GM18498 (cell line): ENCODE measurements around the gene GIMAP1.
"Not testable (repeated sequence)": the region's sequence is repeated elsewhere in the genome, so short reads cannot be mapped to it uniquely, and the experiment has no call there.

Experiments used
- ATAC-seq: cut with Tn5 transposase; IDR thresholded peaks from one replicate; pipeline ENCODE4 v1.9.1; 2021; ENCODE audit warnings: mild to moderate bottlenecking, moderate library complexity; ENCODE audit not compliant: unreplicated experiment

The GIMAP1 gene

GRCh38 chr7:150716368-150716767 lies at the start of gene GIMAP1:
TSS of gene GIMAP1 (plus strand) at chr7:150716613. CDS start at chr7:150719048, 2,435 bp downstream.
- ATAC-seq = peak; percentile 79

- ATAC-seq = peak; percentile 85
These were observed 47.9 kb upstream of the GIMAP1 start for GRCh38 chr7:150668472-150668911.

DNA sequence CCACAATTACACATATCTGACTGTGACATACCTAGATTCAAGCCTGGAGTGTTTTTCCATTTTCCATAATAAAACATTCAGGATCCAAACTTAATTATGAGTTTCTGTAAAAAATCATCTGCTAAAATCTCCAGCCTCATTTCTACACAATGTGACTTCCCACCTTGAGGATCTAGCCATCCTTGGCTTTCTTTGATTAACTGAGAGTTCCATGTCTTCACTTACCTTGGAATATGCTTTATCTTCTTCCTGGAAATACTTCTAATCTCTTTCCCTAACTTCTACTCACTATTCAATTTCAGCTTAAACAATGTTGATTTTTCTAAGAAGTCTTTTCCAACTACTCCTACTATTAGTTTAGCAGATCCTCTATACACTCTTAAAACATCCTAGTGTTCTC lies 47.4 kb upstream of the GIMAP1 start:
- ATAC-seq = no peak

DNA sequence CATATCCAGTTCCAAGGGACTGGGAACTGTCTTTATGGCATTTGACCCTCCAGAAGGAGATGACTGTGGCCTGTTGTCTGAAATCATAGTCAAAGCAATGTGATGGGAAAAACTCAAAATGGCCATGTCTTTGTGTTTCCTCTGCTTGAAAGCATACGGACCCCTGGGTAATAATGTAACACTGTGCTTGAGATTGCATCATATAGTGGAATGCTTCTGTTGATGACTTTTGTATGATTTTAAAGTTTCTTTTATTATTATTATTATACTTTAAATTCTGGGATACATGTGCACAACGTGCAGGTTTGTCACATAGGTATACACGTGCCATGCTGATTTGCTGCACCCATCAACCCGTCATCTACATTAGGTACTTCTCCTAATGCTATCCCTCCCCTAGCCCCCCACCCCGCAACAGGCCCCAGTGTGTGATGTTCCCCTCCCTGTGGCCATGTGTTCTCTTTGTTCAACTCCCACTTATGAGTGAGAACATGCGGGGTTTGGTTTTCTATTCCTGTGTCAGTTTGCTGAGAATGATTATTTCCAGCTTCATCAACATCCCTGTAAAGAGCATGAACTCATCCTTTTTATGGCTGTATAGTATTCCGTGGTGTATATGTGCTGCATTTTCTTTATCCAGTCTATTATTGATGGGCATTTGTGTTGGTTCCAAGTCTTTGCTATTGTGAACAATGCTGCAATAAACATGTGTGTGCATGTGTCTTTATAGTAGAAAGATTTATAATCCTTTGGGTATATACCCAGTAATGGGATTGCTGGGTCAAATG lies 44.4 kb upstream of the GIMAP1 start:
- ATAC-seq = not testable (repeated sequence)

- no peak for ATAC-seq
These were observed 40.7 kb upstream of the GIMAP1 start for GRCh38 chr7:150675714-150676113.

GRCh38 chr7:150676276-150676675 lies 40.1 kb upstream of the GIMAP1 start:
- not testable (repeated sequence) for ATAC-seq

DNA sequence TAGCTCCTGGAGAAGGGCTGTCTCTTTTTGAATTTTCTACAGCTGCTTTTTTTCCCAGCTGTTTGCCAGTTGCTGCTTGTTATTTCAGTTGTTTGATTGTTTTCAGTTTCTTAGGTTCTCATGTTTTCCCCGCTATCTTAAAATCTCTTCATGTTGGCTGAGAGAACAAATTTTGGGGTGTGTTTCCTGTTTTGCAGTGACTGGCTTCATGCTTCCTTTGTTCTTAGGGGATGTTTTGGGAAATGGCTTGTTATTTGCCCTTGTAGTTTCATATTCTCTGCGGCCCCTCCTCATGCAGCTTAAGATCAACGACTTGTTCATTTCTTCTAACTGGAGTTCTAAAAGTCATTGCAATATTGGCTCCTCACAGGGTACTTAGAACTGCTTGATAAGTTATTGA lies 39.6 kb upstream of the GIMAP1 start:
- ATAC-seq = not testable (repeated sequence)

- not testable (repeated sequence) for ATAC-seq
These were observed 37.8 kb upstream of the GIMAP1 start for GRCh38 chr7:150678601-150679000.

- not testable (repeated sequence) for ATAC-seq
These were observed 36.0 kb upstream of the GIMAP1 start for GRCh38 chr7:150680364-150680763.

DNA sequence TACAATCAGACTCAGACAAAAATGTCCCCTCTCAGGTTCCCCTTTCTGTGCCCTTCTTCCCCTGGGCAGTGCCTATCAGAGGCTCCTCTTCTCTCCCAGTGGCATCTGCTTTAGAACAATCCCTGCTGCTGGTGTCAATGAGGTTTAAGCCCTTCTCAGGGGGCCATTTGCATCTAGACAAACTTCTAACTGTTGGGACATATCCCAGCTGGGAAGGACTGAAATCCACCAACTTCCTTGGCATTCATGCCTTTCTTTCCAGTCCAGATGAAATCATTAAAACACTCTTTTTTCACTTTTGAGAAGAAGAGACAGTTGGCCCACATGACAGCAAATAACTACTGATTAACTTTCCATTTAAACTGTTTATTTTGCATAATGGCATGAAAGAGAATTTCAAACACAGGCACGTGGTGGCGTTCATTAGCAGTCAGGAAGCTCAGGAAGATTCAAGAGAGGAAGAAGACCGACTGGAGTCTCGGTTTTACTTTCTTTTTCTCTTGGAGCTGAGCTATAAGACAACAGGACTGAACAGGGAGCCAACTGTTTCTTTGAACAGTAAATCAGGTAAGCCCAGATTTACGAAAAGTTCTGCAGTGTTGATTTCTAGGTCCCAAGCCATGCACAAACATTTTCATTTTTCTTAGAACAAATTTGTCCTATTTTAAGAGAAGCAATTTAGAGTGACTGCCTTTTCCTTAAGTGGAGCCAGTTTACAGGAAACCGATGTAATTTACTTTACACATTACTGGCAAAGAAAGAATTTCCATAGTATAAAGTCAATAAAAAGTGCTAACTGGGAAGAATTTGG lies 31.0 kb upstream of the GIMAP1 start, which contains the start of gene GIMAP2:
Gene GIMAP2, plus strand, starts transcription at position 488 of the 811 bp plus-strand sequence. CDS start 1,354 bp downstream, outside the sequence.
- peak; percentile 97 for ATAC-seq

DNA sequence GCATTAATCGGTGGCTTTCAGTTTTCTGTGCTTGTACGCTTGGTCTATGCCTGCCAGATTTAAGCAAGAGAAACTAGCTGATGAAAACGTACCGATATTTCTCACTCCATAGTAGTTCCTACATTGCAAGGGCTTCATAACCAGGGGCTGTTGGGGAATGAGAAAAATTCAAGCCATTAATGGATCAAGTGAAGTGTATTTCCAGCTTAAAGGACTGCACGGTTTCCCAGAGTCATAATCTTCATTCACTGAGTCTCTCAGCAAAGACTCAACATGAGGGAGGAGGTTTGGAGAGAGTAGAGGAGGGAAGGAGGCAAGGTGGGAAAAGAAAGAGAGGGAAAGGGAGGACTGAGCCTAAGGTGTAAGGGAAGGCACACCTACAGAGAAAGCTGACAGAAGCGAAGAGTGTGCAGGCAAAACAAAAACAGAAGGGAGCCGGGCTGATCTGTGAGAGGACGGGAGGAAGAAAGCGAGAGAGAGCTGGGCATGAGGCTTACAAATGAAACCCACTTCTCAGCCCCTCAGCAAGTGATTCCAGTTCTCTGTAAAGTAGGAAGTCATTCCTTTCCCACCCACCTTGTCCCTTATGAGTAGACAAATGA lies 30.3 kb upstream of the GIMAP1 start:
- ATAC-seq = peak; percentile 35

DNA sequence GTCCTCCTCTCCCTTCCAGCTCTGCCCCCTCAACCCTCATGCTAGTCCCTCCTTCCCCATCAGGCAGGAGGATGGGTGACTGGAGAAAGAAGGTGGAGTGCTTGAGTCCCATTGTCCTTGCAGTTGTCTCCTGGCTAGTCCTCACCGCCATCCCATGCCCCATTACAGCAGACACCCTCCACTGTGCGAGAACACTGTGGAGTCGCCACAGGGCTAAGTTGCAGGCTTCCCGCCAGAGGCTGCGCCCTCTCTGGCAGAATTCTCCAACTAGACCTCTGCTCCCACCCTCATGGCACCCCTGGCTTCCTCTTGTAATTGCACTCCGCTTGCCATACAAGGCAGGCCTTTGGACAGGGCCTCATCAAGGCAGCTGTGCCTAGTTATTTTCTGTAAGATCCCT lies 27.8 kb upstream of the GIMAP1 start:
- ATAC-seq = no peak

DNA sequence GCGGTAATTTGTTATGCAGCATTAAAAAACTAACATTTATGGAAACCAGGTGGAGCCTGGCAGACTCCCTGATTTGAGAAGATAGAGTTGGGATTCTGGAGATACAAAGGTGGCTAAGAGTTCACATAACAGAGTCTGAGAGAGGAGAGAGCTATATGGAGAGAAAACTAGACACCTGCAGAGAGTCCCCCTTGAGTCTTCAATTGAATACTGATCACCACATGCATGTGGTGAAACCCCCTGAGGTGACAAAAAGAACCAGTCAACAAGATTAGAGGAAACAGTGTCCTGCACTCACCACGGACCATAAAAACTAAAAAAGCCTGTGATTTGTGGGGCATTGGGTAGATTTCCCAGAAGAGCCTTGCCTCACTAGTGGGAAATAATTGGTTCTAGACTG lies 20.8 kb upstream of the GIMAP1 start:
- ATAC-seq = no peak

GRCh38 chr7:150703209-150703608 lies 13.2 kb upstream of the GIMAP1 start:
- no peak for ATAC-seq

- ATAC-seq = no peak
These were observed 1.1 kb upstream of the GIMAP1 start for GRCh38 chr7:150715293-150715692.

DNA sequence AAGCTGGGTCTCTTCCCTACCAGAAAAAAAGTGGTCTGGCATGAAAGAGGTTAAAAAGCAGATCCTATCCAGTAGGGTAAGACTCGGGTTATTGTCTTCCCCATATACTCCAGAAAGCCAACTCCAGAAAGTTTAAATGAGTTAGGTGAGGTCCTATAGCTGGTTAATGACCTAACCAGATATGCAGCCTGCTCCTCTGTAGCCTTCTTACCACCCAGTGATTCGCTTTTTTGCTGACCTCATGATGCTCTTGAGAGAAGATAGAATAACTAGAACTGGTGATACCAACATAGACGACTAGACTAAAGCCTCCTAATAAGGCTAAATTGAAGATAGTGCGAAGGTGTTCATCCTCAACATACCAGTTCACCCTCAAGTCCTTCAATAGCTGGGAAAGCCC lies 675 bp upstream of the GIMAP1 start:
- no peak for ATAC-seq

DNA sequence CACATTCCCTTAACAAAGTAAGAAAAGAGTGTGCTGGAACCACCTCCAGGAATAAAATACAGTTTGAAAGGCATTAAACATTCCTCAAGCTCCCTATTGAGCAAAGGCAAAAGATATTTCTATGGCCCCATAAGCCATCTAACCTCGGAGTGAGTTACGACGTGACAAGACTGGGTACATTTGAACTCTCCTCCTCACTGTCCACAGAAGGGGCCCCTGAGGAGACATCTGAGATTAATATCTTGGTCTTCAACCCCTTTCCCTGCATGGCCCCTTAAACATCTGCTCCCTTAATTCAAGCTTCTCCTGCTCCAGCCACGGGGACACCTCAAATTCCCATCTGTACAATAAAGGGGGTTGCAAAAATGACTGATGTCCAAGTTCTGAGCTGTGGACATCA lies 526 bp downstream of the GIMAP1 start:
- ATAC-seq = no peak

- no peak for ATAC-seq
These were observed 1.5 kb downstream of the GIMAP1 start for GRCh38 chr7:150717814-150718420.

GRCh38 chr7:150719436-150719835 lies 3.0 kb downstream of the GIMAP1 start:
- no peak for ATAC-seq

- ATAC-seq = no peak
These were observed 3.8 kb downstream of the GIMAP1 start for GRCh38 chr7:150719960-150720891.
